H9 (cell line): ENCODE data around the gene RASL10B. TPM values are rescaled to one million over a fixed set of nuclear protein-coding genes. Genes with fewer than 3 reads are reported as not detected.

Source experiments
- DNase-seq: peaks from one replicate; pipeline ENCODE4 v3.0.0-alpha.2; 2017
- H2AFZ ChIP-seq: one replicate; pipeline ENCODE4 v1.6.1; 2013; ENCODE audit warnings: mild to moderate bottlenecking, low read length, control low read depth, moderate library complexity
- H2AK5ac ChIP-seq: 2 replicates; pipeline ENCODE4 v1.6.1; 2013; ENCODE audit warnings: low read length, control low read depth, mixed read lengths; ENCODE audit not compliant: insufficient read length
- H2BK120ac ChIP-seq: one replicate; pipeline ENCODE4 v1.6.1; 2013; ENCODE audit warnings: low read depth, mild to moderate bottlenecking, low read length, control low read depth, inconsistent platforms; ENCODE audit not compliant: poor library complexity, severe bottlenecking
- H2BK12ac ChIP-seq: 2 replicates; pipeline ENCODE4 v1.6.1; 2013; ENCODE audit warnings: low read length, control low read depth, mixed read lengths, low read depth; ENCODE audit not compliant: insufficient read length
- H2BK15ac ChIP-seq: 2 replicates; pipeline ENCODE4 v1.6.1; 2013; ENCODE audit warnings: low read depth, low read length, control low read depth
- H2BK20ac ChIP-seq: one replicate; pipeline ENCODE4 v1.6.1; 2013; ENCODE audit warnings: low read depth, mild to moderate bottlenecking, low read length, control low read depth, inconsistent platforms; ENCODE audit not compliant: poor library complexity, severe bottlenecking
- H2BK5ac ChIP-seq: 2 replicates; pipeline ENCODE4 v1.6.1; 2013; ENCODE audit warnings: low read length, control low read depth, mixed read lengths; ENCODE audit not compliant: insufficient read length
- H3K14ac ChIP-seq: 2 replicates; pipeline ENCODE4 v1.6.1; 2013; ENCODE audit warnings: low read length, control low read depth; ENCODE audit not compliant: insufficient read depth
- H3K18ac ChIP-seq: 2 replicates; pipeline ENCODE4 v1.6.1; 2013; ENCODE audit warnings: low read depth, mild to moderate bottlenecking, mixed read lengths, low read length, control low read depth; ENCODE audit not compliant: insufficient read length
- H3K23ac ChIP-seq: 2 replicates; pipeline ENCODE4 v1.6.1; 2013; ENCODE audit warnings: low read length, control low read depth, mixed read lengths, low read depth; ENCODE audit not compliant: insufficient read length
- H3K23me2 ChIP-seq: 2 replicates; pipeline ENCODE4 v1.6.1; 2013; ENCODE audit warnings: low read depth, mild to moderate bottlenecking, mixed read lengths, low read length, control low read depth; ENCODE audit not compliant: insufficient read length, poor library complexity, severe bottlenecking
- H3K27ac ChIP-seq: 2 replicates; pipeline ENCODE4 v1.5.1; 2013; ENCODE audit warnings: low read length, control low read depth, mixed read lengths, low read depth; ENCODE audit not compliant: insufficient read length
- H3K27me3 ChIP-seq: 2 replicates; pipeline ENCODE4 v1.6.1; 2013; ENCODE audit warnings: low read length, control low read depth, inconsistent platforms; ENCODE audit not compliant: insufficient read depth
- H3K4ac ChIP-seq: 2 replicates; pipeline ENCODE4 v1.6.1; 2013; ENCODE audit warnings: low read depth, mild to moderate bottlenecking, control low read depth, inconsistent platforms, low read length, moderate library complexity
- H3K4me1 ChIP-seq: 2 replicates; pipeline ENCODE4 v1.6.1; 2013; ENCODE audit warnings: low read length, control low read depth, inconsistent platforms; ENCODE audit not compliant: insufficient read depth
- H3K4me2 ChIP-seq: 2 replicates; pipeline ENCODE4 v1.6.1; 2013; ENCODE audit warnings: low read length, control low read depth, mixed read lengths; ENCODE audit not compliant: insufficient read length, insufficient read depth
- H3K56ac ChIP-seq: 2 replicates; pipeline ENCODE4 v1.6.1; 2013; ENCODE audit warnings: low read depth, mild to moderate bottlenecking, mixed read lengths, low read length, control low read depth; ENCODE audit not compliant: insufficient read length
- H3K79me1 ChIP-seq: 2 replicates; pipeline ENCODE4 v1.6.1; 2013; ENCODE audit warnings: low read depth, mild to moderate bottlenecking, moderate library complexity, low read length, control low read depth, inconsistent platforms; ENCODE audit not compliant: insufficient read depth, poor library complexity, severe bottlenecking
- H3K79me2 ChIP-seq: 2 replicates; pipeline ENCODE4 v1.6.1; 2013; ENCODE audit warnings: low read length, control low read depth, inconsistent platforms; ENCODE audit not compliant: insufficient read depth
- H3K9ac ChIP-seq: 2 replicates; pipeline ENCODE4 v1.6.1; 2013; ENCODE audit warnings: low read length, control low read depth, mixed read lengths; ENCODE audit not compliant: insufficient read length; ENCODE audit errors: extremely low read depth
- H3K9me3 ChIP-seq: one replicate; pipeline ENCODE4 v1.6.1; 2013; ENCODE audit warnings: low read depth, low read length, inconsistent platforms; ENCODE audit not compliant: control insufficient read depth
- H3T11ph ChIP-seq: one replicate; pipeline ENCODE4 v1.6.1; 2013; ENCODE audit warnings: mild to moderate bottlenecking, low read length, control low read depth, inconsistent platforms
- H4K20me1 ChIP-seq: one replicate; pipeline ENCODE4 v1.6.1; 2013; ENCODE audit not compliant: control insufficient read depth, insufficient read length, insufficient read depth
- H4K5ac ChIP-seq: 2 replicates; pipeline ENCODE4 v1.6.1; 2013; ENCODE audit warnings: low read depth, mild to moderate bottlenecking, mixed read lengths, low read length, control low read depth; ENCODE audit not compliant: insufficient read length
- H4K8ac ChIP-seq: replicated peaks from 2 replicates; pipeline ENCODE4 v1.6.1; 2013; ENCODE audit warnings: low read length, control low read depth, mixed read lengths, low read depth; ENCODE audit not compliant: insufficient read length
- H4K91ac ChIP-seq: 2 replicates; pipeline ENCODE4 v1.6.1; 2013; ENCODE audit warnings: low read depth, mild to moderate bottlenecking, moderate library complexity, mixed read lengths, low read length, control low read depth; ENCODE audit not compliant: insufficient read length
- H3K27ac Mint-ChIP-seq, 3 experiments: 2 replicates in 2 of 3; 3 replicates in 1 of 3; pipeline ENCODE4 v1.8.0; 2020 to 2021; ENCODE audit warnings: mixed read lengths in 3 of 3, mild to moderate bottlenecking in 1 of 3, moderate library complexity in 1 of 3
- H3K27me3 Mint-ChIP-seq: 2 replicates; pipeline ENCODE4 v1.8.0; 2021; ENCODE audit warnings: low read depth, mild to moderate bottlenecking, moderate library complexity, mixed read lengths
- H3K36me3 Mint-ChIP-seq, 3 experiments: 2 replicates in 2 of 3; 3 replicates in 1 of 3; pipeline ENCODE4 v1.8.0; 2020 to 2021; ENCODE audit warnings: low read depth in 3 of 3, mixed read lengths in 3 of 3; ENCODE audit not compliant: insufficient read depth in 1 of 3
- H3K4me1 Mint-ChIP-seq, 2 experiments: 2 replicates each; pipeline ENCODE4 v1.8.0; 2020; ENCODE audit warnings: mixed read lengths in 2 of 2
- H3K4me3 Mint-ChIP-seq, 2 experiments: 2 replicates in 1 of 2; 3 replicates in 1 of 2; pipeline ENCODE4 v1.8.0; 2020 to 2021; ENCODE audit warnings: mild to moderate bottlenecking in 2 of 2, mixed read lengths in 2 of 2, moderate library complexity in 1 of 2
- H3K9me3 Mint-ChIP-seq, 2 experiments: 2 replicates in 1 of 2; 3 replicates in 1 of 2; pipeline ENCODE4 v1.8.0; 2020; ENCODE audit warnings: mild to moderate bottlenecking in 2 of 2, mixed read lengths in 2 of 2, moderate library complexity in 1 of 2
- CTCF ChIP-seq: fragments of 200-600 bp; sonication (generic); conservative IDR thresholded peaks from 3 replicates; pipeline ENCODE4 v1.8.0; 2021; ENCODE audit warnings: antibody characterized with exemption, mild to moderate bottlenecking
- WGBS: extraction: QIAGEN DNeasy Blood & Tissue Kit; methylation state at CpG from one replicate; pipeline ENCODE4 v1.1.7; 2013; ENCODE audit warnings: missing lambda C conversion rate, low lambda C conversion rate, mixed read lengths; ENCODE audit not compliant: insufficient read length; ENCODE audit errors: extremely low coverage; 5-methylcytosine and 5-hydroxymethylcytosine counted together
- total RNA-seq: library from RNA; stranded (reverse); gene quantifications from 2 replicates; pipeline ENCODE4 v1.2.1, GENCODE V29; 2021

Gene RASL10B
- total RNA-seq, 1 experiment from 2014 or later, result 15.9 TPM

GRCh38 chr17:35727635-35728034 is 3.8 kb upstream of the RASL10B start:
- no CpG with 5 or more reads among the region's 5 CpGs for WGBS
- Histone ChIP-seq H4K5ac (no peak overlapping the region), H2BK20ac (no peak overlapping the region), H4K20me1 (no peaks in the 10 kb centered on the region), H3K23ac (no peak overlapping the region), H3K79me2 (no peaks in the 10 kb centered on the region), H2AFZ (no peak overlapping the region), H3K4me1 (peaks cover 3% of the 10 kb centered on the region; the same call in 1 of the 2 replicates), H3K9me3 (no peaks in the 10 kb centered on the region), H3K56ac (no peak overlapping the region), H2BK12ac (no peak overlapping the region), H3K9ac (no peak overlapping the region), H2AK5ac (no peak overlapping the region), H3K4me2 (no peak overlapping the region), H4K91ac (no peak overlapping the region), H3T11ph (no peak overlapping the region), H4K8ac (no peak overlapping the region), H2BK15ac (no peak overlapping the region), H3K79me1 (no peaks in the 10 kb centered on the region), H3K27ac (no peak overlapping the region), H2BK5ac (no peak overlapping the region), H3K27me3 (no peaks in the 10 kb centered on the region), H2BK120ac (no peak overlapping the region), H3K23me2 (peaks cover 6% of the 10 kb centered on the region), H3K18ac (no peak overlapping the region), H3K14ac (no peak overlapping the region), H3K4ac (no peak overlapping the region)
- DNase-seq, result no peak
- Mint-ChIP-seq H3K36me3 (peaks cover 7 to 27% (median 27%) of the 10 kb centered on the region in 3 experiments; a peak in 6 of 7 replicates), H3K27ac (no peak overlapping the region), H3K9me3 (no peaks in the 10 kb centered on the region), H3K4me1 (peaks cover 38 to 47% of the 10 kb centered on the region in 2 experiments), H3K27me3 (peaks cover 15% of the 10 kb centered on the region), H3K4me3 (no peak overlapping the region; a peak in 1 of 5 replicates)
- TF ChIP-seq CTCF, result no peak
